ENCODE measurements around the gene ANKRD55.
A peak's percentile ranks its signal among the peaks of the same experiment; 100 is the strongest.

- no peak for TF ChIP-seq PBX3 (CRISPR knock-in tag; IDR thresholded peaks at IDR 0.05)
- no peak for TF ChIP-seq KLF7 (tag by site-specific recombination; IDR thresholded peaks at IDR 0.05; ENCODE audit: borderline replicate concordance)
- no peak for TF ChIP-seq HOXC10 (CRISPR knock-in tag; IDR thresholded peaks at IDR 0.05)
- TF ChIP-seq ZNF146 (tag by site-specific recombination; IDR thresholded peaks at IDR 0.05): no peak
- peak; percentile 69 for TF ChIP-seq CTCF (tag by site-specific recombination; IDR thresholded peaks at IDR 0.05)
- TF ChIP-seq SALL2 (tag by site-specific recombination; IDR thresholded peaks at IDR 0.05; ENCODE audit: borderline replicate concordance): no peak
- TF ChIP-seq ZNF239 (tag by site-specific recombination; IDR thresholded peaks at IDR 0.05): no peak
- TF ChIP-seq SETDB1 (IDR thresholded peaks at IDR 0.05; ENCODE audit: insufficient read length, low read length): no peak
- no peak for TF ChIP-seq GLI4 (tag by site-specific recombination; IDR thresholded peaks at IDR 0.05)
- TF ChIP-seq YY1 (tag by site-specific recombination; IDR thresholded peaks at IDR 0.05): no peak
- TF ChIP-seq ATF2 (tag by site-specific recombination; IDR thresholded peaks at IDR 0.05; ENCODE audit: low read depth): no peak
Measured at GRCh38 chr5:56264417-56265025, 31.4 kb upstream of the ANKRD55 start.

Data from HEK293 (cell line).